Hepatocyte (in vitro differentiated cells): ENCODE measurements around the gene CPTP. TPM values are rescaled to one million over a fixed set of nuclear protein-coding genes. Genes with fewer than 3 reads are reported as not detected.
"Not testable (repeated sequence)": the region's sequence is repeated elsewhere in the genome, so short reads cannot be mapped to it uniquely, and the experiment has no call there.

Experiments used
- DNase-seq: peaks from one replicate; pipeline ENCODE4 v3.0.0-alpha.2; 2016; ENCODE audit warnings: low spot score
- H2AFZ ChIP-seq: fragments of 200-600 bp; sonication (generic); 2 replicates; pipeline ENCODE4 v1.6.0; 2016; ENCODE audit warnings: antibody characterized with exemption, mild to moderate bottlenecking
- H3K27ac ChIP-seq: fragments of 200-600 bp; sonication (generic); 2 replicates; pipeline ENCODE4 v1.5.1; 2016; ENCODE audit warnings: mild to moderate bottlenecking
- H3K27me3 ChIP-seq: fragments of 200-600 bp; sonication (generic); 2 replicates; pipeline ENCODE4 v1.6.1; 2016
- H3K36me3 ChIP-seq: fragments of 200-600 bp; sonication (generic); replicated peaks from 2 replicates; pipeline ENCODE4 v1.5.1; 2016; ENCODE audit warnings: low read depth; ENCODE audit not compliant: insufficient read depth
- H3K4me1 ChIP-seq: fragments of 200-600 bp; sonication (generic); 2 replicates; pipeline ENCODE4 v1.5.1; 2016; ENCODE audit warnings: mild to moderate bottlenecking, moderate library complexity; ENCODE audit not compliant: insufficient read depth
- H3K4me2 ChIP-seq: fragments of 200-600 bp; sonication (generic); 2 replicates; pipeline ENCODE4 v1.6.0; 2016
- H3K4me3 ChIP-seq: fragments of 200-600 bp; sonication (generic); 2 replicates; pipeline ENCODE4 v1.5.1; 2016; ENCODE audit warnings: mild to moderate bottlenecking
- H3K79me2 ChIP-seq: fragments of 200-600 bp; sonication (generic); 2 replicates; pipeline ENCODE4 v1.6.0; 2017; ENCODE audit warnings: mild to moderate bottlenecking
- H3K9me2 ChIP-seq: fragments of 200-600 bp; sonication (generic); replicated peaks from 2 replicates; pipeline ENCODE4 v1.6.0; 2017; ENCODE audit warnings: mild to moderate bottlenecking; ENCODE audit not compliant: insufficient read depth
- H3K9me3 ChIP-seq: fragments of 200-600 bp; sonication (generic); 2 replicates; pipeline ENCODE4 v1.5.1; 2016; ENCODE audit warnings: low read depth, mild to moderate bottlenecking
- H4K20me1 ChIP-seq: fragments of 200-600 bp; sonication (generic); 2 replicates; pipeline ENCODE4 v1.6.0; 2016; ENCODE audit warnings: mild to moderate bottlenecking; ENCODE audit not compliant: insufficient read depth, poor library complexity, severe bottlenecking
- EZH2 ChIP-seq: fragments of 200-600 bp; sonication (generic); IDR thresholded peaks from 2 replicates; pipeline ENCODE4 v1.6.1; 2016; ENCODE audit warnings: antibody characterized with exemption, mild to moderate bottlenecking, borderline replicate concordance
- EZH2phosphoT487 ChIP-seq: fragments of 200-600 bp; sonication (generic); IDR thresholded peaks from one replicate; pipeline ENCODE4 v1.6.1; 2018; ENCODE audit warnings: antibody characterized with exemption, mild to moderate bottlenecking, low read depth, moderate library complexity; ENCODE audit not compliant: unreplicated experiment, severe bottlenecking
- WGBS: methylation state at CpG from one replicate; pipeline ENCODE4 v1.1.6; 2016; ENCODE audit warnings: low lambda C conversion rate; ENCODE audit errors: missing lambda C conversion rate; 5-methylcytosine and 5-hydroxymethylcytosine counted together
- polyA plus RNA-seq: library from polyadenylated mRNA; unstranded; fragments of >200 nt; fragmentation: Nextera tagmentation; extraction: Ambion mirVana; gene quantifications from 2 replicates; pipeline ENCODE4 v1.2.1, GENCODE V29; 2016
- total RNA-seq: library from RNA; depleted of rRNA; stranded (reverse); fragments of >200 nt; gene quantifications from 2 replicates; pipeline ENCODE4 v1.2.3, GENCODE V29; 2014
- TF ChIP-seq, protein P1 (sequence below): fragments of 200-600 bp; sonication (generic); IDR thresholded peaks from 2 replicates; pipeline ENCODE4 v1.5.1; 2016; ENCODE audit warnings: antibody characterized with exemption, mild to moderate bottlenecking; ENCODE audit not compliant: poor library complexity

The CPTP gene
- total and polyA plus RNA-seq, 2 experiments from 2014 or later, result 12.8 to 45.6 TPM

DNA sequence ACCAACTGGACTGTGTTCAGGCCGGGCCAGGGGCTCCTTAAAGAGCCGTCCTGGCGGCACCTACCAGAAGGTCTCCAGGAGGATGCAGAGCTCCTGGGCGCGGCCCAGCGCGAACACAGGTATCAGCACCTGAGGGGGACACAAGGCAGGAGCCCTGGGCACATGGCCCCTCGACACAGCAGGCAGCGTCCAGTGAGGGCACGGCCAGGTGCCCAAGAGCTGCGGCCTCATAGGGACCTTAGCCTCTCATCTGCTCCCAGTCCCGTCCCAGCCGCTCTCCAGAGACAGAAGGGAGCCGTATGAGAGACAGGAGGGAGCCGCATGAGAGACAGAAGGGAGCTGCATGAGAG is 10.4 kb upstream of the CPTP start:
- no peak overlapping the region for H3K4me2 ChIP-seq
- no peak for TF ChIP-seq EZH2phosphoT487
- no peak for TF ChIP-seq EZH2
- TF ChIP-seq, protein P1, sequence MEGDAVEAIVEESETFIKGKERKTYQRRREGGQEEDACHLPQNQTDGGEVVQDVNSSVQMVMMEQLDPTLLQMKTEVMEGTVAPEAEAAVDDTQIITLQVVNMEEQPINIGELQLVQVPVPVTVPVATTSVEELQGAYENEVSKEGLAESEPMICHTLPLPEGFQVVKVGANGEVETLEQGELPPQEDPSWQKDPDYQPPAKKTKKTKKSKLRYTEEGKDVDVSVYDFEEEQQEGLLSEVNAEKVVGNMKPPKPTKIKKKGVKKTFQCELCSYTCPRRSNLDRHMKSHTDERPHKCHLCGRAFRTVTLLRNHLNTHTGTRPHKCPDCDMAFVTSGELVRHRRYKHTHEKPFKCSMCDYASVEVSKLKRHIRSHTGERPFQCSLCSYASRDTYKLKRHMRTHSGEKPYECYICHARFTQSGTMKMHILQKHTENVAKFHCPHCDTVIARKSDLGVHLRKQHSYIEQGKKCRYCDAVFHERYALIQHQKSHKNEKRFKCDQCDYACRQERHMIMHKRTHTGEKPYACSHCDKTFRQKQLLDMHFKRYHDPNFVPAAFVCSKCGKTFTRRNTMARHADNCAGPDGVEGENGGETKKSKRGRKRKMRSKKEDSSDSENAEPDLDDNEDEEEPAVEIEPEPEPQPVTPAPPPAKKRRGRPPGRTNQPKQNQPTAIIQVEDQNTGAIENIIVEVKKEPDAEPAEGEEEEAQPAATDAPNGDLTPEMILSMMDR, result no peak
- peaks cover 4% of the 10 kb centered on the region for H4K20me1 ChIP-seq
- H3K36me3 ChIP-seq, result no peaks in the 10 kb centered on the region
- no peak overlapping the region for H2AFZ ChIP-seq
- no peaks in the 10 kb centered on the region for H3K9me3 ChIP-seq
- 98% methylated on average over 15 of the region's 15 CpGs for WGBS
- H3K27ac ChIP-seq, result no peak overlapping the region
- no peaks in the 10 kb centered on the region for H3K9me2 ChIP-seq
- H3K4me3 ChIP-seq, result no peak overlapping the region
- no peaks in the 10 kb centered on the region for H3K27me3 ChIP-seq
- peaks cover 44% of the 10 kb centered on the region for H3K79me2 ChIP-seq
- DNase-seq, result no peak
- peaks cover 15% of the 10 kb centered on the region for H3K4me1 ChIP-seq

DNA sequence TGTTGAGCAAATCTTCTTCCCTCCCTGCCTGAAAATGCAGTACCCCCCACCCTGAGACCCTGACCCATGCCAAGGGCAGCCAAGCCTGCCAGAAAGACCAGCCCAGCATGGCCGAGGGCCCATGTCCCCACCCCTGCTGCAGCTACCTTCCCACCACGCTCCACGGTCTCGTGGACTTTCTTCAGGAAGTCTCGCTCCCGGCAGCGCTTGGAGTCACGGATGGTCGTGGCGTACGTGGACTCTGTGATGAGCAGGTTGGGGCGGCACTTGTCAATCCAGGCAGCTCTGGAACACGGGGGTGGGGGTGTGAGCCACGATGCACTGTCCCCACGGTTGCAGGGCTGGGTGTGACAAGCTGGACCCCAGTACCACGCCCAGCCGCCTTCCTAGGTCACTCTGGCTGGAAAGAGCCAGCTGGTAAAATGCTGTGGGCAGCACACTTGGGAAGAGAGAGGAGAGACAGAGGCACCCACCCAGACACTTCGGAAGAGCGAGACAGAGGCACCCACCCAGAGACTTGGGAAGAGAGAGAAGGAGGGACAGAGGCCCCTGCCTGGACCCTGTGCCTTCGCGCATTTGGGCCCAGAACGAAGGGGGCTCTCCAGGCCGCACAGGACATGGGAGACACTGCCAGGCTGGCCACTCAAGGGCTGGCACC is 9.8 kb upstream of the CPTP start:
- H3K27ac ChIP-seq, result no peak overlapping the region
- DNase-seq, result no peak
- no peaks in the 10 kb centered on the region for H3K27me3 ChIP-seq
- H3K79me2 ChIP-seq, result peaks cover 44% of the 10 kb centered on the region
- H2AFZ ChIP-seq, result no peak overlapping the region
- no peaks in the 10 kb centered on the region for H3K9me3 ChIP-seq
- no peaks in the 10 kb centered on the region for H3K36me3 ChIP-seq
- H4K20me1 ChIP-seq, result peaks cover 4% of the 10 kb centered on the region
- H3K4me3 ChIP-seq, result no peak overlapping the region
- H3K4me2 ChIP-seq, result no peak overlapping the region
- 98% methylated on average over 21 of the region's 23 CpGs for WGBS
- H3K9me2 ChIP-seq, result no peaks in the 10 kb centered on the region
- peaks cover 9% of the 10 kb centered on the region for H3K4me1 ChIP-seq
- no peak for TF ChIP-seq EZH2phosphoT487
- TF ChIP-seq, protein P1, result no peak
- no peak for TF ChIP-seq EZH2

DNA sequence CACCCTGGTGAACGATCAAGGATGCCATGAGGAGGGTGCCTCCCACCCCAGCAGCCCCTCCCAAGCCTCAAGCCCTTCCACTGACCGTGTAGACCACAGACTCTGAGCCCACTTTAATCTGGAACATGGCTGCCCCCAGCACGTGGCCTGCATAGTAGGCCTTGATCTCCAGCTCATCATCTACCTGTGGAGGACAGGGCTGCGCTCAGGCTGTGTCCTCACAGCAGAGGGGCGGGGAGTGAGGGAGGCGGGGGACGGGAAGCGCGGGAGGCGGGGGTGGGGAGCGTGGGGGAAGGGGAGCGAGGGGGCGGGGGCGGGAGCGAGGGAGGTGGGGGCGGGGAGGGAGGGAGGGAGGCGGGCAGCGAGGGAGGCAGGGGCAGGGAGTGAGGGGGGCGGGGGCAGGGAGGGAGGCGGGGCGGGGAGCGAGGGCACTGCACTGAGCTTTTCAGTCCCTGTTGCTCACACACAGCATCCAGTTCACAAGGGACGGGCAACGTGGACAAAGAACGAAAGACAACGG is 9.1 kb upstream of the CPTP start:
- H4K20me1 ChIP-seq, result peaks cover 4% of the 10 kb centered on the region
- no peak overlapping the region for H3K4me3 ChIP-seq
- peaks cover 44% of the 10 kb centered on the region for H3K79me2 ChIP-seq
- no peak overlapping the region for H3K27ac ChIP-seq
- no peaks in the 10 kb centered on the region for H3K36me3 ChIP-seq
- DNase-seq, result no peak
- no peaks in the 10 kb centered on the region for H3K9me3 ChIP-seq
- H3K27me3 ChIP-seq, result no peaks in the 10 kb centered on the region
- H3K4me2 ChIP-seq, result no peak overlapping the region
- WGBS, result 47% methylated on average over 9 of the region's 26 CpGs
- peaks cover 6% of the 10 kb centered on the region for H3K4me1 ChIP-seq
- TF ChIP-seq EZH2phosphoT487 (no peak), EZH2 (no peak)
- TF ChIP-seq, protein P1, result no peak
- no peaks in the 10 kb centered on the region for H3K9me2 ChIP-seq
- no peak overlapping the region for H2AFZ ChIP-seq

DNA sequence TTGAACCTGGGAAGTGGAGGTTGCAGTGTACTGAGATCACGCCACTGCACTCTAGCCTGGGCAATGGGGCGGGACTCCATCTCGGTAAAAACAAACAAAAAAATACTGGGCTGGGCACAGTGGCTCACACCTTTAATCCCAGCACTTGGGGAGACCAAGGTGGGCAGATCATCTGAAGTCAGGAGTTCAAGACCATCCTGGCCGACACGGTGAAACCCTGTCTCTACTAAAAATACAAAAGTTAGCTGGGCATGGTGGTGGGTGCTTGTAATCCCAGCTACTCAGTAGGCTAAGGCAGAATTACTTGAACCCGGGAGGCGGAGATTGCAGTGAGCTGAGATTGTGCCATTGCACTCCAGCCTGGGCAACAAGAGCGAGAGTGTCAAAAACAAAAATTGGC is 8.4 kb upstream of the CPTP start:
- not testable (repeated sequence) for H3K4me2 ChIP-seq, H3K9me3 ChIP-seq, H3K36me3 ChIP-seq, H2AFZ ChIP-seq, H3K4me1 ChIP-seq, H3K4me3 ChIP-seq, H3K27me3 ChIP-seq, DNase-seq, H3K27ac ChIP-seq, H4K20me1 ChIP-seq, H3K9me2 ChIP-seq
- peaks cover 51% of the 10 kb centered on the region for H3K79me2 ChIP-seq
- WGBS, result 91% methylated on average over 8 of the region's 8 CpGs
